ENCODE data around the gene NFE2L1. TPM values are rescaled to one million over a fixed set of nuclear protein-coding genes. Genes with fewer than 3 reads are reported as not detected.
A peak's percentile ranks its signal among the peaks of the same experiment; 100 is the strongest.

The NFE2L1 gene
- total and polyA plus RNA-seq, 9 of the 15 experiments (the other 6 are each of a cell fraction or from before 2014, with no cell fraction given): 2.0 to 68.6 (median 39.7) TPM

- peaks cover 3% of the 10 kb centered on the region; the same call in 1 of the 2 replicates for H4K20me1 ChIP-seq (replicated peaks; ENCODE audit: control insufficient read depth, insufficient read depth, low read length)
- no peaks in the 10 kb centered on the region for H3K27me3 ChIP-seq (ENCODE audit: control insufficient read depth in 2 of 2, insufficient read depth in 2 of 2, low read length in 2 of 2)
- peaks cover 0 to 7% of the 10 kb centered on the region in 2 experiments; a peak in 2 of 5 replicates for H3K4me1 ChIP-seq (replicated peaks in 1 of 2; ENCODE audit: control insufficient read depth in 2 of 2, insufficient read depth in 2 of 2, low read length in 2 of 2)
- H3K79me2 ChIP-seq (ENCODE audit: control insufficient read depth, insufficient read depth, low read length): no peaks in the 10 kb centered on the region
- DNase-seq (ENCODE audit: extremely low read depth in 1 of 4, low spot score in 3 of 4) (no peak), ATAC-seq (no peak), FAIRE-seq (peak; percentile 35)
- ChIA-PET POLR2A (interaction anchor here (0.8 to 1.4 kb wide), 4 partner anchors 9 to 30 kb away, joined by 3 to 4 read pairs (median 3); no protein-coding TSS in a partner anchor), CTCF (ENCODE audit: low intra/inter-chr PET ratio) (no interaction called here)
- H3K9me3 ChIP-seq (replicated peaks; ENCODE audit: control insufficient read depth, insufficient read depth, low read depth, low read length): no peaks in the 10 kb centered on the region
- no TSS peak for BruUV-seq (replicated peaks)
- no peaks in the 10 kb centered on the region for H3K9me1 ChIP-seq (ENCODE audit: control insufficient read depth, insufficient read depth, low read length)
- WGBS (ENCODE audit: insufficient coverage, low coverage, missing lambda C conversion rate): 55% methylated on average over 1 of the region's 1 CpG
- TF ChIP-seq ZNF830 (CRISPR knock-in tag; IDR thresholded peaks at IDR 0.05): no peak
- no peak for TF ChIP-seq EWSR1 (IDR thresholded peaks at IDR 0.05; ENCODE audit: borderline replicate concordance, low read depth, partially characterized antibody)
- TF ChIP-seq GATAD2B (IDR thresholded peaks at IDR 0.05; ENCODE audit: borderline replicate concordance): no peak
- no peak for TF ChIP-seq HMBOX1 (IDR thresholded peaks at IDR 0.05)
- TF ChIP-seq SUPT5H (IDR thresholded peaks at IDR 0.05): no peak
- no peak for TF ChIP-seq NR4A1 (CRISPR knock-in tag; IDR thresholded peaks at IDR 0.05)
- TF ChIP-seq NR4A1 (tag; IDR thresholded peaks at IDR 0.05): no peak
- TF ChIP-seq KAT7 (CRISPR knock-in tag; IDR thresholded peaks at IDR 0.05; ENCODE audit: borderline replicate concordance): no peak
- no peak for TF ChIP-seq TRIM25 (IDR thresholded peaks at IDR 0.05; ENCODE audit: borderline replicate concordance)
- TF ChIP-seq RBM22 (IDR thresholded peaks at IDR 0.05; ENCODE audit: low read depth, low read length, poor library complexity, severe bottlenecking): no peak
- no peak for TF ChIP-seq CSDE1 (IDR thresholded peaks at IDR 0.05)
- no peak overlapping the region for H3K4me2 ChIP-seq (ENCODE audit: insufficient read depth, low read length)
- peaks cover 77% of the 10 kb centered on the region for H3K36me3 ChIP-seq (ENCODE audit: control insufficient read depth, insufficient read depth, low read length)
- H3K4me3 ChIP-seq: no peak overlapping the region
- no peak overlapping the region for H3K27ac ChIP-seq (ENCODE audit: extremely low read depth, low read depth, low read length)
- H2AFZ ChIP-seq (ENCODE audit: low read depth, low read length): no peak overlapping the region
- intact Hi-C loops (cut with micrococcal nuclease) (no loop called here), in situ Hi-C loops (cut with MboI) (loop anchor here (5.0 kb wide), 1 partner anchor 39 kb away; no protein-coding TSS in a partner anchor)
- H3K9ac ChIP-seq (ENCODE audit: insufficient read depth in 1 of 2, low read depth in 2 of 2, low read length in 2 of 2): no peak overlapping the region
Observed at GRCh38 chr17:48066656-48067055, 18.5 kb downstream of the NFE2L1 start.
